ENCODE measurements around the gene PDE2A.

DNA sequence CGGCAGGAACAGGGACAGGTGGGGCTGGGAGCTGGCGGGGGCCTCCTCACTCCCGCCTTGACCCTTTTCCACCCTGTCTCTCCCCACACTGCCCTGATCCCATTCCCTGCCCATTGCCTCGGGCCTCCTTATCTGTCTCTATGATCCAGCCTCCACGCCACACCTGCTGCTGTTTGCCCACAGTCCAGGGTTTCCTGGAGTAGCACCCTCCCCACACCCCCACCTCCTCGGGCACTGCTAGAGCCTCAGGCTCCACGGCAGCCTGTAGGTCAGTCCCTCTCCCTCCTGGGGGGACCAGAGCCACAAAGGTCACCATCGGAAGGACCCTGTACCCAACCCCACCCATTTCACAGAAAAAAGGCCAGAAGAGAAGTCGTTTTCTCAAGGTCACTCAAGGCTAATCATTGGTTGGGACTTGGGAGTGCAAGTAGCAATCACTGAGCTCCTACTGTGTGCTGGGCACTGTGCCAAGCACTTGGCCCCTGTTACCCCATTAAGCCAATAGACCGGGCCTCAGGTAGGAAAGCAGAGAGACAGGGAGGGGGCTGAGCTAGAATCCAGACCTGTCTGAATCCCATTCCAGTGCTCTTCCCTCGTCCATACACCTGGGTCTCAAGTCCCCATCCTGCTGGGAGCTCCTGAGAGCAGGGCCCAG, 71.8 kb downstream of the PDE2A start:
- TF ChIP-seq, protein P1, sequence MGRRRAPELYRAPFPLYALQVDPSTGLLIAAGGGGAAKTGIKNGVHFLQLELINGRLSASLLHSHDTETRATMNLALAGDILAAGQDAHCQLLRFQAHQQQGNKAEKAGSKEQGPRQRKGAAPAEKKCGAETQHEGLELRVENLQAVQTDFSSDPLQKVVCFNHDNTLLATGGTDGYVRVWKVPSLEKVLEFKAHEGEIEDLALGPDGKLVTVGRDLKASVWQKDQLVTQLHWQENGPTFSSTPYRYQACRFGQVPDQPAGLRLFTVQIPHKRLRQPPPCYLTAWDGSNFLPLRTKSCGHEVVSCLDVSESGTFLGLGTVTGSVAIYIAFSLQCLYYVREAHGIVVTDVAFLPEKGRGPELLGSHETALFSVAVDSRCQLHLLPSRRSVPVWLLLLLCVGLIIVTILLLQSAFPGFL (CRISPR knock-in tag; IDR thresholded peaks at IDR 0.05; ENCODE audit: borderline replicate concordance) = no peak
- TF ChIP-seq, protein P2, sequence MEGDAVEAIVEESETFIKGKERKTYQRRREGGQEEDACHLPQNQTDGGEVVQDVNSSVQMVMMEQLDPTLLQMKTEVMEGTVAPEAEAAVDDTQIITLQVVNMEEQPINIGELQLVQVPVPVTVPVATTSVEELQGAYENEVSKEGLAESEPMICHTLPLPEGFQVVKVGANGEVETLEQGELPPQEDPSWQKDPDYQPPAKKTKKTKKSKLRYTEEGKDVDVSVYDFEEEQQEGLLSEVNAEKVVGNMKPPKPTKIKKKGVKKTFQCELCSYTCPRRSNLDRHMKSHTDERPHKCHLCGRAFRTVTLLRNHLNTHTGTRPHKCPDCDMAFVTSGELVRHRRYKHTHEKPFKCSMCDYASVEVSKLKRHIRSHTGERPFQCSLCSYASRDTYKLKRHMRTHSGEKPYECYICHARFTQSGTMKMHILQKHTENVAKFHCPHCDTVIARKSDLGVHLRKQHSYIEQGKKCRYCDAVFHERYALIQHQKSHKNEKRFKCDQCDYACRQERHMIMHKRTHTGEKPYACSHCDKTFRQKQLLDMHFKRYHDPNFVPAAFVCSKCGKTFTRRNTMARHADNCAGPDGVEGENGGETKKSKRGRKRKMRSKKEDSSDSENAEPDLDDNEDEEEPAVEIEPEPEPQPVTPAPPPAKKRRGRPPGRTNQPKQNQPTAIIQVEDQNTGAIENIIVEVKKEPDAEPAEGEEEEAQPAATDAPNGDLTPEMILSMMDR (IDR thresholded peaks at IDR 0.05) = no peak
- TF ChIP-seq CBFB (CRISPR knock-in tag; IDR thresholded peaks at IDR 0.05; ENCODE audit: low read depth) = no peak
- no peak for TF ChIP-seq CREB1 (CRISPR knock-in tag; IDR thresholded peaks at IDR 0.05)
- no peak for TF ChIP-seq ATF1 (CRISPR knock-in tag; IDR thresholded peaks at IDR 0.05)
- TF ChIP-seq TCF7 (CRISPR knock-in tag; IDR thresholded peaks at IDR 0.05; ENCODE audit: low read depth) = no peak
- TF ChIP-seq, protein P3, sequence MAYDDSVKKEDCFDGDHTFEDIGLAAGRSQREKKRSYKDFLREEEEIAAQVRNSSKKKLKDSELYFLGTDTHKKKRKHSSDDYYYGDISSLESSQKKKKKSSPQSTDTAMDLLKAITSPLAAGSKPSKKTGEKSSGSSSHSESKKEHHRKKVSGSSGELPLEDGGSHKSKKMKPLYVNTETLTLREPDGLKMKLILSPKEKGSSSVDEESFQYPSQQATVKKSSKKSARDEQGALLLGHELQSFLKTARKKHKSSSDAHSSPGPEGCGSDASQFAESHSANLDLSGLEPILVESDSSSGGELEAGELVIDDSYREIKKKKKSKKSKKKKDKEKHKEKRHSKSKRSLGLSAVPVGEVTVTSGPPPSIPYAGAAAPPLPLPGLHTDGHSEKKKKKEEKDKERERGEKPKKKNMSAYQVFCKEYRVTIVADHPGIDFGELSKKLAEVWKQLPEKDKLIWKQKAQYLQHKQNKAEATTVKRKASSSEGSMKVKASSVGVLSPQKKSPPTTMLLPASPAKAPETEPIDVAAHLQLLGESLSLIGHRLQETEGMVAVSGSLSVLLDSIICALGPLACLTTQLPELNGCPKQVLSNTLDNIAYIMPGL (CRISPR knock-in tag; IDR thresholded peaks at IDR 0.05) = no peak
- TF ChIP-seq, protein P4, sequence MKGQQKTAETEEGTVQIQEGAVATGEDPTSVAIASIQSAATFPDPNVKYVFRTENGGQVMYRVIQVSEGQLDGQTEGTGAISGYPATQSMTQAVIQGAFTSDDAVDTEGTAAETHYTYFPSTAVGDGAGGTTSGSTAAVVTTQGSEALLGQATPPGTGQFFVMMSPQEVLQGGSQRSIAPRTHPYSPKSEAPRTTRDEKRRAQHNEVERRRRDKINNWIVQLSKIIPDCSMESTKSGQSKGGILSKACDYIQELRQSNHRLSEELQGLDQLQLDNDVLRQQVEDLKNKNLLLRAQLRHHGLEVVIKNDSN (CRISPR knock-in tag; IDR thresholded peaks at IDR 0.05) = no peak
- TF ChIP-seq, protein P5, sequence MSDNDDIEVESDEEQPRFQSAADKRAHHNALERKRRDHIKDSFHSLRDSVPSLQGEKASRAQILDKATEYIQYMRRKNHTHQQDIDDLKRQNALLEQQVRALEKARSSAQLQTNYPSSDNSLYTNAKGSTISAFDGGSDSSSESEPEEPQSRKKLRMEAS (CRISPR knock-in tag; IDR thresholded peaks at IDR 0.05) = no peak
- TF ChIP-seq, protein P6, sequence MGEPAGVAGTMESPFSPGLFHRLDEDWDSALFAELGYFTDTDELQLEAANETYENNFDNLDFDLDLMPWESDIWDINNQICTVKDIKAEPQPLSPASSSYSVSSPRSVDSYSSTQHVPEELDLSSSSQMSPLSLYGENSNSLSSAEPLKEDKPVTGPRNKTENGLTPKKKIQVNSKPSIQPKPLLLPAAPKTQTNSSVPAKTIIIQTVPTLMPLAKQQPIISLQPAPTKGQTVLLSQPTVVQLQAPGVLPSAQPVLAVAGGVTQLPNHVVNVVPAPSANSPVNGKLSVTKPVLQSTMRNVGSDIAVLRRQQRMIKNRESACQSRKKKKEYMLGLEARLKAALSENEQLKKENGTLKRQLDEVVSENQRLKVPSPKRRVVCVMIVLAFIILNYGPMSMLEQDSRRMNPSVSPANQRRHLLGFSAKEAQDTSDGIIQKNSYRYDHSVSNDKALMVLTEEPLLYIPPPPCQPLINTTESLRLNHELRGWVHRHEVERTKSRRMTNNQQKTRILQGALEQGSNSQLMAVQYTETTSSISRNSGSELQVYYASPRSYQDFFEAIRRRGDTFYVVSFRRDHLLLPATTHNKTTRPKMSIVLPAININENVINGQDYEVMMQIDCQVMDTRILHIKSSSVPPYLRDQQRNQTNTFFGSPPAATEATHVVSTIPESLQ (CRISPR knock-in tag; IDR thresholded peaks at IDR 0.05) = no peak
- no peak for TF ChIP-seq JUN (CRISPR knock-in tag; IDR thresholded peaks at IDR 0.05)

Data from WTC11 (cell line).